ENCODE measurements around the gene NMRAL1.

GRCh38 chr16:4508806-4509205 lies 34.4 kb upstream of the NMRAL1 start:
- TF ChIP-seq CTCF (IDR thresholded peaks at IDR 0.05; ENCODE audit: poor library complexity, severe bottlenecking), result no peak
- no peak for TF ChIP-seq POLR2AphosphoS5 (IDR thresholded peaks at IDR 0.05)
- TF ChIP-seq REST (IDR thresholded peaks at IDR 0.05; ENCODE audit: borderline replicate concordance), result no peak
- TF ChIP-seq RAD21 (conservative IDR thresholded peaks at IDR 0.05), result no peak
- no peak for TF ChIP-seq EP300 (conservative IDR thresholded peaks at IDR 0.05; ENCODE audit: poor library complexity, severe bottlenecking)
